ENCODE results near the gene ADCY4. TPM values are rescaled to one million over a fixed set of nuclear protein-coding genes. Genes with fewer than 3 reads are reported as not detected.
A peak's percentile ranks its signal among the peaks of the same experiment; 100 is the strongest.

ADCY4 gene
- total and polyA plus RNA-seq, 2 of the 13 experiments (the other 11 are each of a cell fraction or from before 2014, with no cell fraction given), result 0.03 TPM; not detected in 1

GRCh38 chr14:24332268-24332993, 2.4 kb downstream of the ADCY4 start (continued):
- TF ChIP-seq ZUFSP (CRISPR knock-in tag; IDR thresholded peaks at IDR 0.05; ENCODE audit: borderline replicate concordance), result no peak
- no peak for TF ChIP-seq ZNF282 (IDR thresholded peaks at IDR 0.05; ENCODE audit: partially characterized antibody)
- no peak for TF ChIP-seq RORA (CRISPR knock-in tag; IDR thresholded peaks at IDR 0.05)
- peak; percentile 96 for TF ChIP-seq ZNF101 (CRISPR knock-in tag; IDR thresholded peaks at IDR 0.05; ENCODE audit: borderline replicate concordance, low read depth)
- TF ChIP-seq ZFP90 (CRISPR knock-in tag; IDR thresholded peaks at IDR 0.05; ENCODE audit: borderline replicate concordance), result no peak; the same call in 1 of the 2 replicates
- 0 out of 2 replicates have a peak, but pooled peaks have one; percentile 24 for TF ChIP-seq ZNF660 (CRISPR knock-in tag; IDR thresholded peaks at IDR 0.05; ENCODE audit: borderline replicate concordance, low read depth)
- TF ChIP-seq ZNF605 (CRISPR knock-in tag; IDR thresholded peaks at IDR 0.05), result peak; percentile 94
- peak; percentile 46 for TF ChIP-seq MIXL1 (CRISPR knock-in tag; IDR thresholded peaks at IDR 0.05)
- no peak for TF ChIP-seq MAFF (IDR thresholded peaks at IDR 0.05; ENCODE audit: low read depth, low read length)
- TF ChIP-seq ZNF343 (CRISPR knock-in tag; IDR thresholded peaks at IDR 0.05), result peak; percentile 99
- TF ChIP-seq ZBTB3 (CRISPR knock-in tag; IDR thresholded peaks at IDR 0.05; ENCODE audit: borderline replicate concordance, low read depth), result peak; percentile 88
- peak; percentile 61; the same call in 1 of the 2 replicates for TF ChIP-seq ZNF441 (CRISPR knock-in tag; IDR thresholded peaks at IDR 0.05; ENCODE audit: borderline replicate concordance)
- TF ChIP-seq ZBTB7B (CRISPR knock-in tag; IDR thresholded peaks at IDR 0.05), result peak; percentile 67; the same call in 1 of the 2 replicates
- TF ChIP-seq MLX (CRISPR knock-in tag; IDR thresholded peaks at IDR 0.05), result no peak
- TF ChIP-seq TIGD3 (CRISPR knock-in tag; IDR thresholded peaks at IDR 0.05; ENCODE audit: borderline replicate concordance), result no peak; the same call in 1 of the 2 replicates
- peak; percentile 22; the same call in 1 of the 2 replicates for TF ChIP-seq ZHX2 (IDR thresholded peaks at IDR 0.05; ENCODE audit: low read depth)
- TF ChIP-seq ZHX2 (CRISPR knock-in tag; IDR thresholded peaks at IDR 0.05; ENCODE audit: borderline replicate concordance), result no peak
- peak; percentile 97 for TF ChIP-seq CSRNP2 (CRISPR knock-in tag; conservative IDR thresholded peaks at IDR 0.05; ENCODE audit: low read depth)

All from HepG2 (cell line).